C4-2B (cell line): ENCODE measurements around the gene NSRP1.

ENCODE experiments used
- CTCF ChIP-seq: fragments of 450-650 bp; conservative IDR thresholded peaks from 2 replicates; pipeline ENCODE4 v1.5.1; 2017; ENCODE audit warnings: mild to moderate bottlenecking
- ZFX ChIP-seq: fragments of 450-650 bp; IDR thresholded peaks from 2 replicates; pipeline ENCODE4 v1.6.1; 2017

DNA sequence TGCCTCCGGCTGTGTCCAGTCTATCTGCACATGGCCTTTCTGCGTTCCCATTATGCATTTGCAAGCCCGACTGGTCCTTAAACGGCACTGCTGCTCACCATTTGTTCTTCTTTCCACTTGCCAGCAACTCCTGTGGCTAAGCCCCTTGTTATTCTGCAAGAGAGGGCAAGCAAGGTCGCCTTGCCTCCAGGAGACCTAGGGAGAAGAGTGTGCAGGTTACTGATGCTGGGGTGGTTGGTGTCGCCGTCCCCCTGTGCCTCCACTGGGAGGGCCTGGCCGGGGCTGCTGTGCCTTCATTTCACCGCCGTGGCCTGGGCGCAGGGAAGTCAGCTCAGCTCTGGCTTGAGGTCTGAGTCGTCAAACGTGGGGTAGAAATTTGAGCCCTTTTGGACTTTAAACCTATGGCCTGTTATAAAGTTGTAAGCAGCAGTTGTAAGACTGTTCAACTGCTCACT, 106.1 kb downstream of the NSRP1 start:
- TF ChIP-seq CTCF (no peak), ZFX (no peak)
